Fibroblast of villous mesenchyme (primary cell): ENCODE results near the gene ASXL2. TPM values are rescaled to one million over a fixed set of nuclear protein-coding genes. Genes with fewer than 3 reads are reported as not detected.

Experiments used
- DNase-seq: peaks from one replicate; pipeline ENCODE4 v3.0.0-alpha.2; 2010; ENCODE audit warnings: low read depth
- H3K4me3 ChIP-seq: 2 replicates; pipeline ENCODE4 v1.5.1; 2011; ENCODE audit warnings: low read depth, mild to moderate bottlenecking, low read length
- CTCF ChIP-seq: IDR thresholded peaks from 2 replicates; pipeline ENCODE4 v1.5.1; 2012; ENCODE audit warnings: low read depth, mild to moderate bottlenecking, low read length; ENCODE audit not compliant: insufficient read depth
- small RNA-seq: library from RNA; depleted of rRNA; stranded (forward); fragments of <200 nt; gene quantifications from one replicate; pipeline ENCODE3, GENCODE V24; 2012
- total RNA-seq: library from RNA; depleted of rRNA; stranded (reverse); fragments of >200 nt; gene quantifications from 2 replicates; pipeline ENCODE4 v1.2.3, GENCODE V29; 2012

Gene ASXL2
- total RNA-seq, 1 donor: 13.8 TPM

GRCh38 chr2:25684577-25685473, 193.5 kb downstream of the ASXL2 start:
- no peak for DNase-seq
- no peak overlapping the region for H3K4me3 ChIP-seq
- no peak for TF ChIP-seq CTCF

Small RNA genes within 50 kb of the gene (small RNA-seq; reads per million reads assigned to genes)
- gene NDUFB4P4: not detected
- not detected for gene RF00019

Other genes starting within 250 kb of the ASXL2 start
- 4.8 and 5.2 TPM in 2 replicates for gene DTNB, start 204.9 kb downstream of the ASXL2 start, total RNA-seq
- gene KIF3C, start 104.0 kb upstream of the ASXL2 start, total RNA-seq: 9.9 and 12.2 TPM in 2 replicates
- 103 and 128 TPM in 2 replicates for gene RAB10, start 155.6 kb upstream of the ASXL2 start, total RNA-seq